Subcutaneous abdominal adipose tissue (tissue), 5 donors: ENCODE data around the gene ZNF3.

Experiments
- H3K27ac ChIP-seq: one replicate; pipeline ENCODE4 v1.7.0; 2013; ENCODE audit warnings: low read depth, mild to moderate bottlenecking, inconsistent platforms, low read length, moderate library complexity
- H3K27me3 ChIP-seq, 5 donors: one replicate each; pipeline ENCODE4 v1.7.0; 2013; ENCODE audit warnings: low read length in 5 of 5, inconsistent platforms in 1 of 5; ENCODE audit not compliant: control insufficient read depth in 5 of 5, insufficient read depth in 4 of 5
- H3K36me3 ChIP-seq, 5 donors: one replicate each; pipeline ENCODE4 v1.7.0; 2013; ENCODE audit warnings: low read length in 5 of 5; ENCODE audit not compliant: control insufficient read depth in 5 of 5, insufficient read depth in 5 of 5
- H3K4me1 ChIP-seq, 5 donors: one replicate each; pipeline ENCODE4 v1.7.0; 2013; ENCODE audit warnings: low read length in 5 of 5, mild to moderate bottlenecking in 3 of 5, moderate library complexity in 1 of 5; ENCODE audit not compliant: control insufficient read depth in 5 of 5, insufficient read depth in 5 of 5
- H3K4me3 ChIP-seq, 5 donors: one replicate each; pipeline ENCODE4 v1.7.0; 2013; ENCODE audit warnings: low read length in 5 of 5, low read depth in 1 of 5
- H3K9ac ChIP-seq, 5 donors: one replicate each; pipeline ENCODE4 v1.7.0; 2013; ENCODE audit warnings: low read length in 5 of 5, mild to moderate bottlenecking in 4 of 5, moderate library complexity in 3 of 5
- H3K9me3 ChIP-seq, 5 donors: one replicate each; pipeline ENCODE4 v1.7.0; 2013; ENCODE audit warnings: low read length in 5 of 5; ENCODE audit not compliant: control insufficient read depth in 5 of 5
- donor health status: healthy.
- donor health status: healthy.
- donor health status: healthy.
- donor health status: healthy.
- donor health status: healthy.

Gene ZNF3

DNA sequence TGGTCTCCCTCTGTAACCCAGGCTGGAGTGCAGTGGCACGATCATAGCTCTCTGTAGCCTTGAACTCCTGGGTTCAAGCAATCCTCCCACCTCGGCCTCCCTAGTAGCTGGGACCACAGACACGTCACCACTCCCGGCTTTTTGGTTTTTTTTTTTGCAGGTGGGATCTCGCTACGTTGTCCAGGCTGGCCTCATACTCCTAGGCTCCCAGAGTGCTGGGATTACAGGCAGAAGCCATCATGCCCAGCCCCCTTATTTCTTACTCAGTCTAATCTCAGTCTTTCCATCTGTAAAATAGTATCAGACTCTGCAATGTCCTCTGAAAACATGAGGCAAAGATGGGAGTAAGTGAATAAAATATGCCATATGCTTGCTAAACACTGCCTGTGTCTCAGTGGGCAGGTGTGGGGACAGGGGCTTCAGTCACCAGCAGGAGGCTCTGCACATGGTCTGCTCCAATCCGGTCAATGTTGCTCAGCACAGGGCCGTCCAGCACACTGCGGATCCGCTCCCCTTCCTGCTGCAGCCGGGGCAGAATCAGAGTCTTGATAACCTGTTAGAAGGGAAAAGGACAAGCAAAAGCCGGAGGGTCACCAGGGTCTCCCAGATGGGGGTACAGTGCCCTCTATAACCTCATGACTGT lies 28.1 kb upstream of the ZNF3 start:
- no peaks in the 10 kb centered on the region for H3K27me3 ChIP-seq
- peaks cover 0 to 91% (median 81%) of the 10 kb centered on the region in 5 donors for H3K36me3 ChIP-seq
- no peak overlapping the region for H3K27ac ChIP-seq
- no peak overlapping the region for H3K9ac ChIP-seq
- no peaks in the 10 kb centered on the region for H3K4me1 ChIP-seq
- no peak overlapping the region for H3K4me3 ChIP-seq
- no peaks in the 10 kb centered on the region for H3K9me3 ChIP-seq

DNA sequence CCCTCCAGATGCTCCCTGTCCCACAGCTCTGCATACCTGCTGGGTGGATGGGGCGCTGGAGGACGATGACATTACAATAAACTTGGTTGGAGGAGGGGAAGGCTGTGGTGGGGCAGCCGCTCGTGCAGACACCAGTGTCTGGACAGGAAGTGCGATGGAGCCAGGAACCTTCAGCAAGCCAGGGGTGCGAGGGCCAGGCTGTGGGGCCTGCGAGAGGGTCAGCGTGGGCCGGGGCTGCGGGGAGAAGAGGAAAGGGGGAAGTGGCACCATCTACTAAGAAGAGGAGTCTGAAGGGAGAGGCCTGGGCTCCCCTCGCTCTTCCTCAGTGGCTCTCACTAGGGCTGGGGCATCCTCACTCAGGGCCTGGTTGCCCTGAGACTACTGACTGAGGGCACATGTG lies 26.4 kb upstream of the ZNF3 start:
- no peak overlapping the region for H3K9ac ChIP-seq
- H3K27ac ChIP-seq = no peak overlapping the region
- H3K4me3 ChIP-seq = no peak overlapping the region
- H3K27me3 ChIP-seq = no peaks in the 10 kb centered on the region
- H3K36me3 ChIP-seq = peaks cover 0 to 92% (median 77%) of the 10 kb centered on the region in 5 donors
- no peaks in the 10 kb centered on the region for H3K9me3 ChIP-seq
- H3K4me1 ChIP-seq = no peaks in the 10 kb centered on the region

DNA sequence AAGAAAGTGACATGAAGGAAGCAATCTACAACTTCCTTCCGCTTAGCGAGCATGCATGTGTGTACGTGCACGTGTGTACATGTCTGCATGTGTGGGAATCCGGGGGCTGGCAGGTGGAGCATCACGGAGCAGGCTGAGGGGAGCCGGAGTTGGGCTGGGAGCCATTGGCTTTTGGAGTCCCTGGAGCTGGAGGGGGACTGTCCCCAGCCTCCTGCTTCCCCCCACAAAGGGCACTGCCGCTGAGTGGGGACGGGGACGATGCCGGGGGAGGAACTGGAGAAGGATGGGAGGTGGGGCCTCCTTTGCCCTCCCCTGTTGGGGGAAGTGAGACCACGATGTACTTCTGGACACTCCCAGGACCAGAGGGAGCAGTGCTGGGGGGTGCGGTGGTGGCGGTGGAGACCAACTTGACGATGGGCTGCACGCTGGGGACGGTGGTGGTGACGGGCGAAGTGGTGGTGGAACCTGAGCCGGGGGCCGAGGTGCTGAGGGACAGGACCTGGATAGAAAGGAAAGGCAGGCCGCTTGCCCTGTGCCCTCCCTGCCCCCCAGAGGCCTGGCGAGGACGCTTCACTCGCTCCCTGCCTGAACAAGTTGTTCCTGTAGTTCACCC lies 25.7 kb upstream of the ZNF3 start:
- no peak overlapping the region for H3K9ac ChIP-seq
- peaks cover 0 to 86% (median 74%) of the 10 kb centered on the region in 5 donors for H3K36me3 ChIP-seq
- H3K4me3 ChIP-seq = no peak overlapping the region
- H3K4me1 ChIP-seq = peaks cover 0 to 5% (median 4%) of the 10 kb centered on the region in 5 donors
- H3K27ac ChIP-seq = no peak overlapping the region
- H3K27me3 ChIP-seq = no peaks in the 10 kb centered on the region
- no peaks in the 10 kb centered on the region for H3K9me3 ChIP-seq

DNA sequence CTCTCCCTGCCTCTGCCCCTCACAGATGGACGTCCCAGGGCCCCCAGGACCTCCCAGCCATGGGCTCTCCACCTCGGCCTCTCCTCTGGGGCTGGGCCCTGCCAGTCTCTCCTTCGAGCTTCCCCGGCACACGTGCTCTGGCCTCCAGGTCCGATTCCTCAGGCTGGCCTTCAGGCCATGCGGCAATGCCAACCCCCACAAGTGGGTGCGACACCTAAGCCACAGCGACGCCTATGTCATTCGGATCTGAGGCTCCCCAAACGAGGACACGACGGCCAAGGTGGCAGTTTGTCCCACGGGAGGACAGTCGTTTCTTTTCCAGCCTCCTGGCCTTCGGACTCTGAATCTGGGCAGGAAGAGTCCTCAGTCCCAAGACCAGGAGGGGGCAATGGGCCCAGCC lies 25.1 kb upstream of the ZNF3 start:
- no peaks in the 10 kb centered on the region for H3K9me3 ChIP-seq
- H3K36me3 ChIP-seq = peaks cover 0 to 80% (median 68%) of the 10 kb centered on the region in 5 donors
- H3K27ac ChIP-seq = no peak overlapping the region
- no peak overlapping the region for H3K9ac ChIP-seq
- H3K27me3 ChIP-seq = no peaks in the 10 kb centered on the region
- peaks cover 0 to 10% (median 7%) of the 10 kb centered on the region in 5 donors for H3K4me1 ChIP-seq
- H3K4me3 ChIP-seq = no peak overlapping the region

DNA sequence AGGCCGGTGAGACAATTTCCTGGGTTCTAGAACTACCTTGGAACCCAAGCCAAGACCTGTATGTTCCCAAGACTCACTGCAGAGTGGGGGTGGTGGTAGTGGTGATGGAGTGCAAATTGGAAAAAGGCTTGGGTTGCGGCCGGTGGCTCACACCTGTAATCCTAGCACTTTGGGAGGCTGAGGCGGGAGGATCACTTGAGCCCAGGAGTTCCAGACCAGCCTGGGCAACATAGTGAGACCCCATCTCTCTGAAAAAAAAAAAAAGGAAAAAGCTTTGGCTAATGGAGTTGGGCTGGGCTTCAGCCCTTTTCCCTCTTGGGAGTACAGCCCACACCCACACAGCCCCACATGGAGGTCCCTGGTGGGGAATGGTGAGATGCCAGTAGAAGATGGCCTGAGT lies 24.0 kb upstream of the ZNF3 start:
- H3K4me3 ChIP-seq = no peak overlapping the region
- H3K27me3 ChIP-seq = no peaks in the 10 kb centered on the region
- peaks cover 0 to 16% (median 12%) of the 10 kb centered on the region in 5 donors for H3K4me1 ChIP-seq
- no peak overlapping the region for H3K27ac ChIP-seq
- H3K36me3 ChIP-seq = peaks cover 0 to 69% (median 59%) of the 10 kb centered on the region in 5 donors
- H3K9ac ChIP-seq = no peak overlapping the region
- no peaks in the 10 kb centered on the region for H3K9me3 ChIP-seq

DNA sequence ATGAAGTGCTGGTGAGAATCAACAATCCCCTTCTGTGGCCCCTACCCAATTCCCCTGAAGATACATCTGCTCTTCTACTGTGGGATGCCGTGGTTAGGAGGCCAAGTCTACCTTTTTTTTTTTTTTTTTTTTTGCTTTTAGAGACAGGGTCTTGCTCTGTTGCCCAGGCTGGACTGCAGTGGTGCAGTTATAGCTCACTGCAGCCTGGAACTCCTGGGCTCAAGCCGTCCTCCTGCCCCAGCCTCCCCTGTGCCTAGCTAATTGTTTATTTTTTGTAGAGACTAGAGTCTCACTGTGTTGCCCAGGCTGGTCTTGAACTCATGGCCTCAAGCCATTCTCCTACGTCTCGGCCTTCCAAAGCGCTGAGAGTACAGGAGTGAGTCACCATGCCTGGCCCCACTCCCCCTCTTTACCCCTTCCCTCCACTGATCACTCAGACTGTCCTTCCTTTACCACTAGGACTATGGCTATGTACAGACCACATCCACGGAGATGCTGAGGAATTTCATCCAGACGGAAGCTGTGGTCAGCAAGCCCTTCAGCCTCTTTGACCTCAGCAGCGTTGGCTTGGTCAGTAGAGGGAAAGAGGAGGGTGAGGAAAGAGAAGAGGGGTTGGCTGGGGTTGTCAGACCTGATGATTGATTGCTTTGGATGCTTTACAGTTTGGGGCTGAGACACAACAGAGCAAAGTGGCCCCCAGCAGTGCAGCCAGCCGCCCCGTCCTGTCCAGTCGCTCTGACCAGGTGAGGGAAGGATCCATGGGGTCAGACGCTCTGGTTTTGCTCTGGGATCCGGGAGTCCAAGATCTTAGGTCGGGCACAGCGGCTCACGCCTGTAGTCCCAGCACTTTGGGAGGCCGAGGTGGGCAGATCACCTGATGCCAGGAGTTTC lies 21.7 kb upstream of the ZNF3 start:
- Histone ChIP-seq H3K9ac (peak overlapping the region in 1 of 5 donors; percentile 39), H3K36me3 (peaks cover 0 to 63% (median 56%) of the 10 kb centered on the region in 5 donors)

DNA sequence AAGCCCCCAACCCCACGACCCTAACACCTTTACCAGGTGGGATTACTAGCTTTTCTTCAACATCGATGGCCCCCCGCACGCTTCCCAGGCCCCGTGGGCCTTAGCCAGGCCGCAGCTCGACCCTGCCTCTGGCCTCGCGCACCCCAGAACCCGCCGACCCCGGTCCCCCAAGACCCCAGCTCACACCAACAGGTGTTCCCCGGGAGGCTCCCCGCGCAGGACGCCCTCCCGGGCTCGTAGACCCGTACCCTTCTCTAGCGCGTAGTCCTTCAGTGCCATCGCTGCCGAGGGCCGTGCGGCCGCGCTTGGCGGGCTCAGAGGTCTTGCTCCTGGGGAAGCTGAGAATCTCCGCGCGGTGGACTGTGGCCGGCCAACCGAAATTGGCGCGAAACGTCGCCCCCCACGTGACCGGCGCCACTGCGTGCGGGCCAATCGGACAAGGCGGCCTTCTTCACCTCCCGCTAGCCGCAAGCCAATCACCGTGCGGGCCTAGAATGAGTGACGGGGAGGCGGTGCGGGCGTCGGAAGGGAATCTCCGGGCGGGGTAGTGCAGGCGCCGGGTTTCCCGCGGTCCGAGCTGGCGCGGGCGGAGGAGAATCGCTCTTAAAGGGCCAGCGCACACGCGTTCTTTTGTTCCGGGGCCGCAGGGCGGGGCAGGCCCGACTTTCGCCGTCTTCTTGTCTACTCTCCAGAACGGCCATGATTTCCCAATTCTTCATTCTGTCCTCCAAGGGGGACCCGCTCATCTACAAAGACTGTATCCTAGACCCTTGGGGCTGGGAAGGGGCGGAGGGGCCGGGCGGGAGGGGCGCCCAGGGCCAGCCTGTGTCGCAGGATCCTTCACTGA lies 19.7 kb upstream of the ZNF3 start, which contains the start of the genes AP4M1 and MCM7:
Gene AP4M1, plus strand, starts transcription at position 628 of the 847 bp plus-strand sequence. Its CDS starts 72 bp downstream, at position 700.
Gene MCM7, minus strand, starts transcription at position 382 of the 847 bp plus-strand sequence. Its CDS starts 103 bp downstream, at position 279.
- peak within 1 kb of the TSS; percentile 63 to 85 (median 78) for H3K9ac ChIP-seq
- peaks cover 0 to 62% (median 53%) of the 10 kb centered on the region in 5 donors for H3K36me3 ChIP-seq
- H3K4me1 ChIP-seq = peaks cover 6 to 31% (median 26%) of the 10 kb centered on the region in 5 donors
- no peaks in the 10 kb centered on the region for H3K27me3 ChIP-seq
- H3K9me3 ChIP-seq = no peaks in the 10 kb centered on the region
- H3K4me3 ChIP-seq = peak within 1 kb of the TSS; percentile 81 to 84 (median 81)
- H3K27ac ChIP-seq = peak within 1 kb of the TSS; percentile 89

More for the DNA sequence above, 21.7 kb upstream of the ZNF3 start:
- no peaks in the 10 kb centered on the region for H3K27me3 ChIP-seq
- peaks cover 6 to 31% (median 26%) of the 10 kb centered on the region in 5 donors for H3K4me1 ChIP-seq
- H3K4me3 ChIP-seq = no peak overlapping the region
- no peaks in the 10 kb centered on the region for H3K9me3 ChIP-seq
- no peak overlapping the region for H3K27ac ChIP-seq

DNA sequence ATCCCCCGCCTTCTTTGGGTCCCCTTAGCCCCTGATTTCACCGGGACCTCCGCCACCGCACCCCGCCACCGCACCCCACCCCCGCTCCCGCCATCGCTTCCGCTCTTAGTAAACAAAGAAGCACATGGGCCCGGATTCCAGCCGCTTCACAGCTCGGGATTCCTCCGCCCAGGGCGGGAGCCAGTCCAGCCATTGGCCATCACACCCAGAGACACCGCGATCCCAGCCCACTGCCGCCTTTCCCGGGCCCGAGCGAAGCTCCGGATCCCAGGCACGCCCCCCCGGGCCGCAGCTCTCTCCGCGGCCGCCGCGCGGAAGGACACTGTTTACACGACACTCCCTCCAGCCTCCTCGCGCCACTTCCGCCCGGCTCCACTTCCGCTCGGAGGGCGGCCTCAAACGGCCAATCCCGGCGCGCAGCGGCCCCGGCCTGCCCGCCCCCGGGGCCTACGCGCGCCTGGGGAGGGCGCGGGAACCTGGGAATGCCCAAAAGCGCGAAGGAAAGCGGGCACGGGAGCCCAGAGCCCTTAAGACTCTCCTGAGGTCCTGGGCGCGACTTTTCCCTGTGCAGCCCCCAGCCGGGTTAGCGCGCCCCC lies 19.0 kb upstream of the ZNF3 start:
- Histone ChIP-seq H3K4me3 (peak overlapping the region; percentile 81 to 84 (median 81)), H3K9ac (peak overlapping the region; percentile 63 to 85 (median 78)), H3K9me3 (no peaks in the 10 kb centered on the region), H3K4me1 (peaks cover 6 to 31% (median 26%) of the 10 kb centered on the region in 5 donors), H3K36me3 (peaks cover 0 to 62% (median 55%) of the 10 kb centered on the region in 5 donors), H3K27ac (peak overlapping the region; percentile 89), H3K27me3 (no peaks in the 10 kb centered on the region)

DNA sequence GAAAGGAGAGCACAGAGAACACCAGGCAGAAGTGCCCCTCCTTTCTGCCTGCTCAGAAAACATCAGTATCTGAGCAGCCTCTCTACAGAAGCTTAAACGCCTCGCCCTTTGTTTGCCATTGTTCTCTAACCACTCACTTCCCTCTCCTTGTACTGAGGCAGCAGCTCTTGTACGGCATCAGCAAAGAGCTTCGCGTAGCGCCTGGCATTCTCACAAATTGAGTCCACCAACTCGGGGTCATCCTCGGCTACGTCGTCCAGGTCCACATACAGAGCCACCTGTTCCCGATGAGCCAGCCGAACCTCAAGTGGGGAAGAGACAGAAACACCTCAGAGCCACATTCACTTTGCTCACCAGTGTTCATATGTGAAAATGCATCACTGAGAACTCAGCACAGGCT lies 17.9 kb upstream of the ZNF3 start:
- Histone ChIP-seq H3K4me3 (peak overlapping the region; percentile 81 to 84 (median 81)), H3K9ac (peak overlapping the region in 4 of 5 donors; percentile 60 to 68 (median 65))

More for the DNA sequence above, 17.9 kb upstream of the ZNF3 start:
- Histone ChIP-seq H3K27ac (peak overlapping the region; percentile 89), H3K27me3 (no peaks in the 10 kb centered on the region), H3K4me1 (peaks cover 6 to 32% (median 26%) of the 10 kb centered on the region in 5 donors), H3K9me3 (no peaks in the 10 kb centered on the region), H3K36me3 (peaks cover 0 to 63% (median 54%) of the 10 kb centered on the region in 5 donors)
